ENCODE data around the gene ING4.

GRCh38 chr12:6652391-6652790 lies 10.5 kb downstream of the ING4 start:
- TF ChIP-seq, protein P1, sequence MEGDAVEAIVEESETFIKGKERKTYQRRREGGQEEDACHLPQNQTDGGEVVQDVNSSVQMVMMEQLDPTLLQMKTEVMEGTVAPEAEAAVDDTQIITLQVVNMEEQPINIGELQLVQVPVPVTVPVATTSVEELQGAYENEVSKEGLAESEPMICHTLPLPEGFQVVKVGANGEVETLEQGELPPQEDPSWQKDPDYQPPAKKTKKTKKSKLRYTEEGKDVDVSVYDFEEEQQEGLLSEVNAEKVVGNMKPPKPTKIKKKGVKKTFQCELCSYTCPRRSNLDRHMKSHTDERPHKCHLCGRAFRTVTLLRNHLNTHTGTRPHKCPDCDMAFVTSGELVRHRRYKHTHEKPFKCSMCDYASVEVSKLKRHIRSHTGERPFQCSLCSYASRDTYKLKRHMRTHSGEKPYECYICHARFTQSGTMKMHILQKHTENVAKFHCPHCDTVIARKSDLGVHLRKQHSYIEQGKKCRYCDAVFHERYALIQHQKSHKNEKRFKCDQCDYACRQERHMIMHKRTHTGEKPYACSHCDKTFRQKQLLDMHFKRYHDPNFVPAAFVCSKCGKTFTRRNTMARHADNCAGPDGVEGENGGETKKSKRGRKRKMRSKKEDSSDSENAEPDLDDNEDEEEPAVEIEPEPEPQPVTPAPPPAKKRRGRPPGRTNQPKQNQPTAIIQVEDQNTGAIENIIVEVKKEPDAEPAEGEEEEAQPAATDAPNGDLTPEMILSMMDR (conservative IDR thresholded peaks at IDR 0.05 in 1 of 2, IDR thresholded peaks at IDR 0.05 in 1 of 2; ENCODE audit: extremely low read depth in 1 of 2, insufficient read depth in 1 of 2, low read depth in 1 of 2, low read length in 2 of 2), result no peak
- no peak for TF ChIP-seq EZH2 (IDR thresholded peaks at IDR 0.05; ENCODE audit: borderline replicate concordance, low read length)

Measured in mammary epithelial cell (primary cell).